ENCODE results near the gene ZNF469. TPM values are rescaled to one million over a fixed set of nuclear protein-coding genes. Genes with fewer than 3 reads are reported as not detected.

The ZNF469 gene
- total and polyA plus RNA-seq, 2 of the 13 experiments (the other 11 are each of a cell fraction or from before 2014, with no cell fraction given): not detected

DNA sequence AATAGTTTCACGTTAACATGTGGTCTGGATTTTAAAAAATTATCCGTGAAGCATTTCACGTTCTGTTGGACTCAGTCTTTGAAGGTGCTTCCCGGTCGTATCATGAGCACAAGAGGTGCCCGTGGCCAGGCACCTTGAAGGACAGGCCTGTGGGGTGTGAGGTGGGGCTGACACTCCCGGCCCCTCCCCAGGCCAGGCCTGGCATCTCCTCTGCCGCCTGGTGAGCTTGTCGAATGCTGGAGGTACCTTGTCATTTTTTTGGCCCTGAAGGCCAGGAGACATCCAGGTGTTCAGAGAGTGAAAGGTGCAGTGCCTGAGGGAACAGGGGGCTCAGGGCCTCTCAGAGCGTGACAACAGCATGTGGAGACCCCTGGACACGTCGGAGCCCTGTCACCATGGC lies 11.7 kb downstream of the ZNF469 start:
- Histone ChIP-seq H3K36me3 (replicated peaks in 1 of 2; ENCODE audit: control insufficient read depth in 1 of 2, insufficient read depth in 2 of 2, low read length in 2 of 2) (no peaks in the 10 kb centered on the region), H3K4me1 (ENCODE audit: insufficient read depth, low read length) (peaks cover 17% of the 10 kb centered on the region), H3K27ac (ENCODE audit: extremely low read length, insufficient read depth, low read length) (no peak overlapping the region), H3K9ac (ENCODE audit: insufficient read depth, low read depth, low read length) (no peak overlapping the region), H3K79me2 (ENCODE audit: insufficient read depth, low read length) (no peaks in the 10 kb centered on the region), H4K20me1 (ENCODE audit: insufficient read depth, low read length) (no peaks in the 10 kb centered on the region), H2AFZ (ENCODE audit: low read length) (no peak overlapping the region), H3K27me3 (ENCODE audit: control insufficient read depth in 1 of 2, insufficient read depth in 2 of 2, low read length in 2 of 2) (peaks cover 44 to 94% of the 10 kb centered on the region in 2 experiments), H3K4me2 (ENCODE audit: low read depth, low read length) (no peak overlapping the region), H3K4me3 (replicated peaks in 1 of 3; ENCODE audit: insufficient read depth in 1 of 3, low read depth in 2 of 3, low read length in 3 of 3) (no peak overlapping the region), H3K9me3 (ENCODE audit: low read length) (no peaks in the 10 kb centered on the region)
- no TSS peak for BruUV-seq (replicated peaks)
- FAIRE-seq: no peak
- ATAC-seq: no peak
- ChIA-PET CTCF (ENCODE audit: low intra/inter-chr PET ratio, low total read pairs) (no interaction called here), POLR2A (no interaction called here)
- in situ Hi-C loops (cut with HindIII; ENCODE audit: extremely low pct_ligation_motif_present, low pct_unique_long_range_greater_than_20kb) (no loop called here), intact Hi-C loops (cut with micrococcal nuclease; ENCODE audit: unreplicated experiment) (no loop called here)
- 7% methylated on average over 7 of the region's 12 CpGs for WGBS (ENCODE audit: low lambda C conversion rate)
- no peak for DNase-seq (ENCODE audit: low spot score)
- TF ChIP-seq, protein P1, sequence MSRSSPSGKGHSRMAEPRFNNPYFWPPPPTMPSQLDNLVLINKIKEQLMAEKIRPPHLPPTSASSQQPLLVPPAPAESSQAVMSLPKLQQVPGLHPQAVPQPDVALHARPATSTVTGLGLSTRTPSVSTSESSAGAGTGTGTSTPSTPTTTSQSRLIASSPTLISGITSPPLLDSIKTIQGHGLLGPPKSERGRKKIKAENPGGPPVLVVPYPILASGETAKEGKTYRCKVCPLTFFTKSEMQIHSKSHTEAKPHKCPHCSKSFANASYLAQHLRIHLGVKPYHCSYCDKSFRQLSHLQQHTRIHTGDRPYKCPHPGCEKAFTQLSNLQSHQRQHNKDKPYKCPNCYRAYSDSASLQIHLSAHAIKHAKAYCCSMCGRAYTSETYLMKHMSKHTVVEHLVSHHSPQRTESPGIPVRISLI (CRISPR knock-in tag; IDR thresholded peaks at IDR 0.05; ENCODE audit: borderline replicate concordance): no peak
- no peak for TF ChIP-seq GZF1 (CRISPR knock-in tag; IDR thresholded peaks at IDR 0.05)
- TF ChIP-seq SMC3 (IDR thresholded peaks at IDR 0.05; ENCODE audit: low read length): no peak
- TF ChIP-seq GPN1 (CRISPR knock-in tag; IDR thresholded peaks at IDR 0.05; ENCODE audit: borderline replicate concordance): no peak
- TF ChIP-seq SIN3A (IDR thresholded peaks at IDR 0.05; ENCODE audit: borderline replicate concordance, low read depth, low read length): no peak
- TF ChIP-seq ZNF567 (CRISPR knock-in tag; IDR thresholded peaks at IDR 0.05; ENCODE audit: borderline replicate concordance): no peak
- TF ChIP-seq SRSF4 (IDR thresholded peaks at IDR 0.05; ENCODE audit: low read depth, low read length, poor library complexity, severe bottlenecking): no peak
- TF ChIP-seq HOXA9 (CRISPR knock-in tag; IDR thresholded peaks at IDR 0.05; ENCODE audit: borderline replicate concordance): no peak
- no peak for TF ChIP-seq ZNF30 (CRISPR knock-in tag; IDR thresholded peaks at IDR 0.05)
- TF ChIP-seq, protein P2, sequence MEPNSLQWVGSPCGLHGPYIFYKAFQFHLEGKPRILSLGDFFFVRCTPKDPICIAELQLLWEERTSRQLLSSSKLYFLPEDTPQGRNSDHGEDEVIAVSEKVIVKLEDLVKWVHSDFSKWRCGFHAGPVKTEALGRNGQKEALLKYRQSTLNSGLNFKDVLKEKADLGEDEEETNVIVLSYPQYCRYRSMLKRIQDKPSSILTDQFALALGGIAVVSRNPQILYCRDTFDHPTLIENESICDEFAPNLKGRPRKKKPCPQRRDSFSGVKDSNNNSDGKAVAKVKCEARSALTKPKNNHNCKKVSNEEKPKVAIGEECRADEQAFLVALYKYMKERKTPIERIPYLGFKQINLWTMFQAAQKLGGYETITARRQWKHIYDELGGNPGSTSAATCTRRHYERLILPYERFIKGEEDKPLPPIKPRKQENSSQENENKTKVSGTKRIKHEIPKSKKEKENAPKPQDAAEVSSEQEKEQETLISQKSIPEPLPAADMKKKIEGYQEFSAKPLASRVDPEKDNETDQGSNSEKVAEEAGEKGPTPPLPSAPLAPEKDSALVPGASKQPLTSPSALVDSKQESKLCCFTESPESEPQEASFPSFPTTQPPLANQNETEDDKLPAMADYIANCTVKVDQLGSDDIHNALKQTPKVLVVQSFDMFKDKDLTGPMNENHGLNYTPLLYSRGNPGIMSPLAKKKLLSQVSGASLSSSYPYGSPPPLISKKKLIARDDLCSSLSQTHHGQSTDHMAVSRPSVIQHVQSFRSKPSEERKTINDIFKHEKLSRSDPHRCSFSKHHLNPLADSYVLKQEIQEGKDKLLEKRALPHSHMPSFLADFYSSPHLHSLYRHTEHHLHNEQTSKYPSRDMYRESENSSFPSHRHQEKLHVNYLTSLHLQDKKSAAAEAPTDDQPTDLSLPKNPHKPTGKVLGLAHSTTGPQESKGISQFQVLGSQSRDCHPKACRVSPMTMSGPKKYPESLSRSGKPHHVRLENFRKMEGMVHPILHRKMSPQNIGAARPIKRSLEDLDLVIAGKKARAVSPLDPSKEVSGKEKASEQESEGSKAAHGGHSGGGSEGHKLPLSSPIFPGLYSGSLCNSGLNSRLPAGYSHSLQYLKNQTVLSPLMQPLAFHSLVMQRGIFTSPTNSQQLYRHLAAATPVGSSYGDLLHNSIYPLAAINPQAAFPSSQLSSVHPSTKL (CRISPR knock-in tag; IDR thresholded peaks at IDR 0.05): no peak
- no peak for TF ChIP-seq ZNF230 (CRISPR knock-in tag; IDR thresholded peaks at IDR 0.05)
